Sigmoid colon (tissue), 7 donors: ENCODE results near the gene C1orf52. TPM values are rescaled to one million over a fixed set of nuclear protein-coding genes. Genes with fewer than 3 reads are reported as not detected.
A peak's percentile ranks its signal among the peaks of the same experiment; 100 is the strongest.

Experiments
- DNase-seq: peaks from one replicate; pipeline ENCODE4 v3.0.0-alpha.2; 2019
- H3K27ac ChIP-seq, 4 donors: fragments of 200-600 bp; sonication (generic); one replicate each; pipeline ENCODE4 v1.5.1; 2016 to 2019; ENCODE audit warnings: mild to moderate bottlenecking in 1 of 4
- H3K27me3 ChIP-seq, 3 donors: fragments of 200-600 bp; sonication (generic); one replicate each; pipeline ENCODE4 v1.5.1; 2019; ENCODE audit warnings: mild to moderate bottlenecking in 1 of 3
- H3K36me3 ChIP-seq, 4 donors: fragments of 200-600 bp; sonication (generic); one replicate each; pipeline ENCODE4 v1.5.1; 2016 to 2019
- H3K4me1 ChIP-seq, 4 donors: fragments of 200-600 bp; sonication (generic); one replicate each; pipeline ENCODE4 v1.5.1; 2017 to 2019
- H3K4me3 ChIP-seq, 4 donors: fragments of 200-600 bp; sonication (generic); one replicate each; pipeline ENCODE4 v1.5.1; 2017 to 2019; ENCODE audit warnings: mild to moderate bottlenecking in 2 of 4, moderate library complexity in 1 of 4
- H3K9me3 ChIP-seq, 4 donors: fragments of 200-600 bp in 3 of 4; sonication (generic) in 3 of 4; one replicate each; pipeline versions ENCODE4 v1.5.1 to v1.6.1; 2013 to 2019
- EP300 ChIP-seq, 4 donors: sonication (generic); formaldehyde crosslinking; IDR thresholded peaks; one replicate each; pipeline ENCODE4 v1.6.1; 2017; ENCODE audit warnings: antibody characterized with exemption in 4 of 4
- POLR2A ChIP-seq, 2 donors: fragments of 450-650 bp; IDR thresholded peaks; one replicate each; pipeline ENCODE4 v1.6.1; 2016; ENCODE audit warnings: antibody characterized with exemption in 2 of 2, mild to moderate bottlenecking in 2 of 2, moderate library complexity in 2 of 2
- POLR2AphosphoS5 ChIP-seq, 4 donors: sonication (generic); formaldehyde crosslinking; IDR thresholded peaks; one replicate each; pipeline ENCODE4 v1.6.1; 2017; ENCODE audit warnings: antibody characterized with exemption in 4 of 4
- WGBS, 2 donors: extraction: QIAGEN DNeasy Blood & Tissue Kit; methylation state at CpG; one replicate each; pipeline ENCODE4 v1.1.7; 2013; 5-methylcytosine and 5-hydroxymethylcytosine counted together
- intact Hi-C: fragments of 100-400 bp; cut with DNase I; formaldehyde crosslinking; loops from one replicate; pipeline ENCODE4 v1.15.1; 2023
- polyA plus RNA-seq, 3 donors: library from polyadenylated mRNA; stranded (reverse); fragments of 200-250 nt; gene quantifications; one replicate each; pipeline ENCODE4 v1.2.3, GENCODE V29; 2013
- total RNA-seq, 4 donors: library from RNA; depleted of rRNA; stranded (reverse); fragments of >200 nt; gene quantifications; one replicate each; pipeline ENCODE4 v1.1.0, GENCODE V29; 2016
- TF ChIP-seq, protein P1 (sequence below), 4 experiments: fragments of 450-650 bp in 3 of 4; fragments of 200-600 bp in 1 of 4; IDR thresholded peaks; one replicate each; pipeline ENCODE4 v1.5.1; 2016 to 2019; ENCODE audit warnings: antibody characterized with exemption in 4 of 4, mild to moderate bottlenecking in 3 of 4, moderate library complexity in 2 of 4
- donor health status: healthy with polysubstance abuse.
- donor health status: Bipolar disorder and iron deficiency.
- donor health status: healthy.

Gene C1orf52
- total and polyA plus RNA-seq, 7 donors, result 8.9 to 31.1 (median 18.5) TPM

- intact Hi-C loops, result loop anchor here (10.0 kb wide), 1 partner anchor 581 kb away; no protein-coding TSS in a partner anchor
- no peaks in the 10 kb centered on the region for H3K36me3 ChIP-seq
- no peaks in the 10 kb centered on the region for H3K27me3 ChIP-seq
- no peaks in the 10 kb centered on the region for H3K9me3 ChIP-seq
- H3K4me1 ChIP-seq, result peaks cover 0 to 8% (median 4%) of the 10 kb centered on the region in 4 donors
- TF ChIP-seq POLR2AphosphoS5 (IDR thresholded peaks at IDR 0.05) (no peak), EP300 (IDR thresholded peaks at IDR 0.05) (no peak), POLR2A (IDR thresholded peaks at IDR 0.05) (no peak)
- TF ChIP-seq, protein P1, sequence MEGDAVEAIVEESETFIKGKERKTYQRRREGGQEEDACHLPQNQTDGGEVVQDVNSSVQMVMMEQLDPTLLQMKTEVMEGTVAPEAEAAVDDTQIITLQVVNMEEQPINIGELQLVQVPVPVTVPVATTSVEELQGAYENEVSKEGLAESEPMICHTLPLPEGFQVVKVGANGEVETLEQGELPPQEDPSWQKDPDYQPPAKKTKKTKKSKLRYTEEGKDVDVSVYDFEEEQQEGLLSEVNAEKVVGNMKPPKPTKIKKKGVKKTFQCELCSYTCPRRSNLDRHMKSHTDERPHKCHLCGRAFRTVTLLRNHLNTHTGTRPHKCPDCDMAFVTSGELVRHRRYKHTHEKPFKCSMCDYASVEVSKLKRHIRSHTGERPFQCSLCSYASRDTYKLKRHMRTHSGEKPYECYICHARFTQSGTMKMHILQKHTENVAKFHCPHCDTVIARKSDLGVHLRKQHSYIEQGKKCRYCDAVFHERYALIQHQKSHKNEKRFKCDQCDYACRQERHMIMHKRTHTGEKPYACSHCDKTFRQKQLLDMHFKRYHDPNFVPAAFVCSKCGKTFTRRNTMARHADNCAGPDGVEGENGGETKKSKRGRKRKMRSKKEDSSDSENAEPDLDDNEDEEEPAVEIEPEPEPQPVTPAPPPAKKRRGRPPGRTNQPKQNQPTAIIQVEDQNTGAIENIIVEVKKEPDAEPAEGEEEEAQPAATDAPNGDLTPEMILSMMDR (IDR thresholded peaks at IDR 0.05), result no peak
- no peak for DNase-seq
- no peak overlapping the region for H3K4me3 ChIP-seq
- no peak overlapping the region for H3K27ac ChIP-seq
- 66 to 90% methylated on average over 4 of the region's 4 CpGs for WGBS, 2 donors
These were observed 44.1 kb upstream of the C1orf52 start for GRCh38 chr1:85303440-85304162.

DNA sequence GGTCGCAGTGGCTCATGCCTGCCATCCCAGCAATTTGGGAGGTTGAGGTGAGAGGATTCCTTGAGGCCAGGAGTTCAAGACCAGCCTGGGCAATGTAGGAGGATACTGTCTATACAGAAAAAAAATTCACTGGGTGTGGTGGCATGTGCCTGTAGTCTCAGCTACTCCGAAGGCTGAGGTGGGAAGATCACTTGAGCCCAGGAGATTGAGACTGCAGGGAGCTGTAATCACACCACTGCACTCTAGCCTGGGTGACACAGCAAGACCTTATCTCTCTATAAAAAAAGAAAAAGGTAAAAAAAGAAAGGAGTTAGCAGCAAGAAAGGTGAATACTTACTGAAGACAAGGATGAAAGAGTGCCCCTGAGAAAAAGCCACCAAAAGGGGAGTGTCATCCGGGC, 40.7 kb upstream of the C1orf52 start:
- peaks cover 0 to 20% (median 15%) of the 10 kb centered on the region in 4 donors for H3K4me1 ChIP-seq
- H3K36me3 ChIP-seq, result no peaks in the 10 kb centered on the region

GRCh38 chr1:85297855-85298629, 38.6 kb upstream of the C1orf52 start:
- peak overlapping the region in 3 of 4 donors; percentile 3 to 17 (median 10) for H3K4me3 ChIP-seq
- 16 to 26% methylated on average over 11 of the region's 11 CpGs for WGBS, 2 donors
- DNase-seq, result no peak

More for the DNA sequence above, 40.7 kb upstream of the C1orf52 start:
- no peak overlapping the region for H3K4me3 ChIP-seq
- WGBS, 2 donors, result 78 to 96% methylated on average over 3 of the region's 3 CpGs
- intact Hi-C loops, result loop anchor here (10.0 kb wide), 1 partner anchor 585 kb away; no protein-coding TSS in a partner anchor
- no peaks in the 10 kb centered on the region for H3K9me3 ChIP-seq
- DNase-seq, result no peak
- no peaks in the 10 kb centered on the region for H3K27me3 ChIP-seq
- H3K27ac ChIP-seq, result no peak overlapping the region
- TF ChIP-seq POLR2AphosphoS5 (IDR thresholded peaks at IDR 0.05) (no peak), EP300 (IDR thresholded peaks at IDR 0.05) (no peak), POLR2A (IDR thresholded peaks at IDR 0.05) (no peak)
- TF ChIP-seq, protein P1 (IDR thresholded peaks at IDR 0.05), result no peak

DNA sequence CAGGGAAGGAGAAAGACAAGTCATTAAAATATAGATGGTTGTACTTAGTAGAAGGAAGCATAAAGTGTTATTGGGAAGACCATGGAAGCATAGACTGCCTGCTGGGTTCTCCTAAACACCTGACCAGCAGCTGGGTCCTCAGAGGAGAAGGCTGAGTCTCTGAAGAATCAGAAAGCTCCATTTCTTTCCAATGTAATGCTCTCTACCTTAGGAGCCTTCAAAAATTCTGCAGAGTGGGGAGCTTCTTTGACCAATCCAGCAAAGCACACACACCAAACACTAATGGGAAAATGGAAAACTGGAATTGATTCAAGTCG, 38.0 kb upstream of the C1orf52 start:
- no peaks in the 10 kb centered on the region for H3K27me3 ChIP-seq
- H3K27ac ChIP-seq, result peak overlapping the region; percentile 66 to 85 (median 78)
- DNase-seq, result no peak
- H3K36me3 ChIP-seq, result no peaks in the 10 kb centered on the region
- peak overlapping the region in 3 of 4 donors; percentile 3 to 17 (median 10) for H3K4me3 ChIP-seq
- intact Hi-C loops, result no loop called here
- TF ChIP-seq, protein P1 (IDR thresholded peaks at IDR 0.05), result no peak
- 8 to 60% methylated on average over 1 of the region's 1 CpG for WGBS, 2 donors
- H3K4me1 ChIP-seq, result peaks cover 0 to 20% (median 15%) of the 10 kb centered on the region in 4 donors
- H3K9me3 ChIP-seq, result no peaks in the 10 kb centered on the region

More at GRCh38 chr1:85297855-85298629, 38.6 kb upstream of the C1orf52 start:
- no peaks in the 10 kb centered on the region for H3K9me3 ChIP-seq
- no peak for TF ChIP-seq EP300 (IDR thresholded peaks at IDR 0.05)
- TF ChIP-seq, protein P1 (IDR thresholded peaks at IDR 0.05), result no peak
- TF ChIP-seq POLR2AphosphoS5 (IDR thresholded peaks at IDR 0.05), result peak in 3 of 4 donors; percentile 57 to 74 (median 61)
- TF ChIP-seq POLR2A (IDR thresholded peaks at IDR 0.05), result no peak
- H3K36me3 ChIP-seq, result no peaks in the 10 kb centered on the region
- H3K4me1 ChIP-seq, result peaks cover 0 to 20% (median 15%) of the 10 kb centered on the region in 4 donors
- H3K27ac ChIP-seq, result peak overlapping the region; percentile 66 to 85 (median 78)
- H3K27me3 ChIP-seq, result no peaks in the 10 kb centered on the region
- intact Hi-C loops, result no loop called here
